Pancreas (tissue), 10 donors: ENCODE measurements around the gene PEAK1. TPM values are rescaled to one million over a fixed set of nuclear protein-coding genes. Genes with fewer than 3 reads are reported as not detected.

Experiments used
- ATAC-seq, 4 donors: fragments of 200-7000 bp; cut with Tn5 transposase; one replicate each; pipeline versions ENCODE4 v1.8.0 to v1.9.1; 2020; ENCODE audit warnings: mild to moderate bottlenecking in 4 of 4, moderate library complexity in 4 of 4
- DNase-seq, 6 donors: peaks; one replicate each; pipeline ENCODE4 v3.0.0-alpha.2; 2020
- FAIRE-seq: peaks from 2 replicates; lab custom pipeline; 2012; peaks lifted over from hg19 to GRCh38; lab: Jason Lieb, UNC
- H3K27ac ChIP-seq, 4 donors: fragments of 200-600 bp; sonication (generic); 1 replicate in 3 of 4; 2 replicates in 1 of 4; pipeline versions ENCODE4 v1.5.0 to v1.8.0; 2020
- H3K27me3 ChIP-seq, 4 donors: fragments of 200-600 bp; one replicate each; pipeline ENCODE4 v1.8.0; 2021
- H3K36me3 ChIP-seq, 3 donors: fragments of 200-600 bp; sonication (generic) in 1 of 3; one replicate each; pipeline versions ENCODE4 v1.5.0 to v1.8.0; 2020 to 2021
- H3K4me1 ChIP-seq, 3 donors: fragments of 200-600 bp; one replicate each; pipeline ENCODE4 v1.8.0; 2021
- H3K4me3 ChIP-seq, 4 donors: fragments of 200-600 bp; sonication (generic) in 2 of 4; one replicate each; pipeline versions ENCODE4 v1.5.0 to v1.8.0; 2020 to 2021
- H3K9me3 ChIP-seq, 4 donors: fragments of 200-600 bp; one replicate each; pipeline ENCODE4 v1.8.0; 2021
- CTCF ChIP-seq, 4 donors: fragments of 200-600 bp; sonication (generic) in 3 of 4; IDR thresholded peaks; one replicate each; pipeline versions ENCODE4 v1.5.0 to v1.8.0; 2021; ENCODE audit warnings: antibody characterized with exemption in 4 of 4
- WGBS, 2 donors: extraction: QIAGEN DNeasy Blood & Tissue Kit; methylation state at CpG; one replicate each; pipeline ENCODE4 v1.1.7; 2013; 5-methylcytosine and 5-hydroxymethylcytosine counted together
- intact Hi-C, 3 donors: fragments of 100-400 bp; cut with DNase I; formaldehyde crosslinking; loops; one replicate each; pipeline versions ENCODE4 v1.11.1 to v1.14.2; 2022
- polyA plus RNA-seq, 2 donors: library from polyadenylated mRNA; stranded (reverse); fragments of 200-250 nt; gene quantifications; one replicate each; pipeline ENCODE4 v1.2.3, GENCODE V29; 2013
- total RNA-seq, 6 donors: library from RNA; stranded (reverse); fragmentation: NEBNext Ultra II Directional in 4 of 6; extraction: Animal tissue kit (Norgen Biotek cat#: 25700) in 4 of 6; gene quantifications; one replicate each; pipeline versions ENCODE4 v1.2.1 to v1.2.4, GENCODE V29; 2021 to 2023
- donor health status: healthy with polysubstance abuse.
- donor health status: DM: no; HTN: no; CAD: no; lungs with moderate emphysema.
- donor health status: DM: no; HTN: no; CAD: no.
- donor health status: control.
- donor health status: control.
- donor health status: Bipolar disorder and iron deficiency.
- donor health status: DM: yes; HTN: yes; CAD: no.
- donor health status: DM: no; HTN: no; CAD: no.
- donor health status: DM: no; HTN: no; CAD: no.
- donor health status: DM: yes; HTN: yes; CAD: no.

The PEAK1 gene
- total and polyA plus RNA-seq, 8 donors = 1.8 to 27.6 (median 12.1) TPM

- H3K4me1 ChIP-seq = no peaks in the 10 kb centered on the region
- intact Hi-C loops = no loop called here
- no peak overlapping the region for H3K27ac ChIP-seq
- DNase-seq = no peak
- no peak for TF ChIP-seq CTCF (IDR thresholded peaks at IDR 0.05)
- no peaks in the 10 kb centered on the region for H3K27me3 ChIP-seq
- no peak overlapping the region for H3K4me3 ChIP-seq
- WGBS, 2 donors = 93 to 97% methylated on average over 5 of the region's 5 CpGs
- no peak for FAIRE-seq
- H3K36me3 ChIP-seq = no peaks in the 10 kb centered on the region
- H3K9me3 ChIP-seq = no peaks in the 10 kb centered on the region
- no peak for ATAC-seq
Measured at GRCh38 chr15:77266708-77267386, 153.1 kb downstream of the PEAK1 start.

- WGBS, 2 donors = 85 to 86% methylated on average over 2 of the region's 2 CpGs
- DNase-seq (no peak), ATAC-seq (no peak), FAIRE-seq (no peak)
- Histone ChIP-seq H3K4me1 (peaks cover 0 to 13% (median 9%) of the 10 kb centered on the region in 3 donors), H3K36me3 (no peaks in the 10 kb centered on the region), H3K9me3 (no peaks in the 10 kb centered on the region), H3K27ac (no peak overlapping the region), H3K4me3 (no peak overlapping the region), H3K27me3 (no peaks in the 10 kb centered on the region)
- TF ChIP-seq CTCF (IDR thresholded peaks at IDR 0.05) = no peak
- intact Hi-C loops = no loop called here
Measured at GRCh38 chr15:77255385-77255784, 164.5 kb downstream of the PEAK1 start.

GRCh38 chr15:77251662-77252061 is 168.2 kb downstream of the PEAK1 start:
- Histone ChIP-seq H3K27ac (no peak overlapping the region), H3K9me3 (no peaks in the 10 kb centered on the region), H3K27me3 (no peaks in the 10 kb centered on the region), H3K4me1 (no peaks in the 10 kb centered on the region), H3K36me3 (no peaks in the 10 kb centered on the region), H3K4me3 (no peak overlapping the region)
- no peak for TF ChIP-seq CTCF (IDR thresholded peaks at IDR 0.05)
- no peak for DNase-seq
- no peak for FAIRE-seq
- 97 to 100% methylated on average over 2 of the region's 2 CpGs for WGBS, 2 donors
- intact Hi-C loops = no loop called here
- no peak for ATAC-seq

GRCh38 chr15:77247116-77247515 is 172.8 kb downstream of the PEAK1 start:
- no peaks in the 10 kb centered on the region for H3K9me3 ChIP-seq
- no peak for ATAC-seq
- H3K27ac ChIP-seq = no peak overlapping the region
- no peak for TF ChIP-seq CTCF (IDR thresholded peaks at IDR 0.05)
- H3K4me3 ChIP-seq = no peak overlapping the region
- no peaks in the 10 kb centered on the region for H3K27me3 ChIP-seq
- no peaks in the 10 kb centered on the region for H3K36me3 ChIP-seq
- intact Hi-C loops = no loop called here
- DNase-seq = no peak
- H3K4me1 ChIP-seq = no peaks in the 10 kb centered on the region
- FAIRE-seq = no peak

GRCh38 chr15:77243716-77244401 is 176.0 kb downstream of the PEAK1 start:
- Histone ChIP-seq H3K27me3 (no peaks in the 10 kb centered on the region), H3K4me1 (no peaks in the 10 kb centered on the region), H3K4me3 (no peak overlapping the region), H3K27ac (no peak overlapping the region), H3K9me3 (no peaks in the 10 kb centered on the region), H3K36me3 (no peaks in the 10 kb centered on the region)
- DNase-seq (no peak), FAIRE-seq (no peak), ATAC-seq (no peak)
- no peak for TF ChIP-seq CTCF (IDR thresholded peaks at IDR 0.05)
- 96 to 97% methylated on average over 7 of the region's 7 CpGs for WGBS, 2 donors
- intact Hi-C loops = no loop called here
